ENCODE measurements around the gene GAPDHS. TPM values are rescaled to one million over a fixed set of nuclear protein-coding genes. Genes with fewer than 3 reads are reported as not detected.

GAPDHS gene
- total RNA-seq, 1 experiment from 2014 or later, result not detected

GRCh38 chr19:35566738-35567137, 33.5 kb downstream of the GAPDHS start:
- Histone ChIP-seq H2AFZ (ENCODE audit: low read length) (no peak overlapping the region), H3K4me2 (ENCODE audit: low read depth, low read length, poor library complexity, severe bottlenecking) (no peak overlapping the region), H3K4me1 (ENCODE audit: low read length) (no peaks in the 10 kb centered on the region), H4K20me1 (ENCODE audit: insufficient read depth, low read depth, low read length) (no peaks in the 10 kb centered on the region), H3K27me3 (ENCODE audit: low read length) (no peaks in the 10 kb centered on the region), H3K9me3 (ENCODE audit: low read length) (no peaks in the 10 kb centered on the region), H3K79me2 (ENCODE audit: low read length) (no peaks in the 10 kb centered on the region), H3K9me2 (replicated peaks; ENCODE audit: insufficient read depth, low read length) (no peaks in the 10 kb centered on the region), H3K27ac (ENCODE audit: low read length) (no peak overlapping the region), H3K36me3 (ENCODE audit: insufficient read depth, low read length) (no peaks in the 10 kb centered on the region), H3K4me3 (ENCODE audit: low read length) (no peak overlapping the region), H3K9ac (ENCODE audit: low read length) (no peak overlapping the region)
- no peak for DNase-seq

GRCh38 chr19:35569281-35569781, 36.1 kb downstream of the GAPDHS start:
- H3K9ac ChIP-seq (ENCODE audit: low read length), result no peak overlapping the region
- no peak overlapping the region for H3K4me3 ChIP-seq (ENCODE audit: low read length)
- no peaks in the 10 kb centered on the region for H3K36me3 ChIP-seq (ENCODE audit: insufficient read depth, low read length)
- no peak overlapping the region for H3K27ac ChIP-seq (ENCODE audit: low read length)
- no peak for DNase-seq
- no peaks in the 10 kb centered on the region for H3K9me3 ChIP-seq (ENCODE audit: low read length)
- H3K4me1 ChIP-seq (ENCODE audit: low read length), result no peaks in the 10 kb centered on the region
- H2AFZ ChIP-seq (ENCODE audit: low read length), result no peak overlapping the region
- H4K20me1 ChIP-seq (ENCODE audit: insufficient read depth, low read depth, low read length), result no peaks in the 10 kb centered on the region
- H3K27me3 ChIP-seq (ENCODE audit: low read length), result no peaks in the 10 kb centered on the region
- H3K79me2 ChIP-seq (ENCODE audit: low read length), result no peaks in the 10 kb centered on the region
- H3K9me2 ChIP-seq (replicated peaks; ENCODE audit: insufficient read depth, low read length), result no peaks in the 10 kb centered on the region
- H3K4me2 ChIP-seq (ENCODE audit: low read depth, low read length, poor library complexity, severe bottlenecking), result no peak overlapping the region

DNA sequence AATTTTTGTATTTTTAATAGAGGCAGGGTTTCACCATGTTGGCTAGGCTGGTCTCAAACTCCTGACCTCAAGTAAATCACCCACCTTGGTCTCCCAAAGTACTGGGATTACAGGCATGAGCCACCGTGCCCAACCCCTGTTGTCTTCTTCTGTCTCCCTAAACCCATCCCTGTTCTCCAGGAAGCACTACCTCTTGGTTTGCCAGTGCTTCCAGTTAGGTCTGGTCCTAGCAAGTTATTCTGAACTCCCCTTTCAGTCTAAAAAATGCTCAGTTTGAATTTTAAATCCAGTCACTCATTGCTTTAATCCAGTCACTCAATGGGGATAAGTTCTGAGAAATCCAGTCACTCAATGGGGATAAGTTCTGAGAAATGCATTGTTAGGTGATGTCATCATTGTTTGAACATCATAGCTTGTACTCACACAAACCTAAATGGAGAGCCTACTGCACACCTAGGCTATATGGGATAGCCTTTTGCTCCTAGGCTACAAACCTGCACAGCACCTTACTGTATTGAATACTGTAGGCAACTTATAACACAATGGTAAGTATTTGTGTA, 38.2 kb downstream of the GAPDHS start:
- Histone ChIP-seq H3K9me2 (replicated peaks; ENCODE audit: insufficient read depth, low read length) (no peaks in the 10 kb centered on the region), H3K79me2 (ENCODE audit: low read length) (no peaks in the 10 kb centered on the region), H4K20me1 (ENCODE audit: insufficient read depth, low read depth, low read length) (no peaks in the 10 kb centered on the region), H3K4me1 (ENCODE audit: low read length) (no peaks in the 10 kb centered on the region), H3K27ac (ENCODE audit: low read length) (no peak overlapping the region), H3K27me3 (ENCODE audit: low read length) (no peaks in the 10 kb centered on the region), H3K4me3 (ENCODE audit: low read length) (no peak overlapping the region), H2AFZ (ENCODE audit: low read length) (no peak overlapping the region), H3K9ac (ENCODE audit: low read length) (no peak overlapping the region), H3K36me3 (ENCODE audit: insufficient read depth, low read length) (no peaks in the 10 kb centered on the region; the same call in 1 of the 2 replicates), H3K9me3 (ENCODE audit: low read length) (peaks cover 10% of the 10 kb centered on the region), H3K4me2 (ENCODE audit: low read depth, low read length, poor library complexity, severe bottlenecking) (no peak overlapping the region)
- no peak for DNase-seq

DNA sequence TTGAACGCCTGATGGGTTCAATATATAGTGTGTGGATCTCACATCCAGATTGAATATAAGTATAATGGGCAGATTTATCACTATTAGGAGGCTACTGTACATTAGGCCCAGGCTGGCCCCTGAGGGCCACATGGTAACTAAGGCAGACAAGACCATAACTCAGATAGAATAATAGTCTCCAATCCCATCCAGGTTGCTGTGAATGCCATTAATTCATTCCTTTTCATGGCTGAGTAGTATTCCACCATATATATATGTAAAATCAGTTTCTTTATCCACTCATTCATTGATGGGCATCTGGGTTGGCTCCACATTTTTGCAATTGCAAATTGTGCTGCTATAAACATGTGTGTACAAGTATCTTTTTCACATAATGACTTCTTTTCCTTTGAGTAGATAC, 44.7 kb downstream of the GAPDHS start:
- Histone ChIP-seq H3K9ac (ENCODE audit: low read length) (no peak overlapping the region), H3K27ac (ENCODE audit: low read length) (no peak overlapping the region), H3K9me3 (ENCODE audit: low read length) (peaks cover 15% of the 10 kb centered on the region), H3K4me2 (ENCODE audit: low read depth, low read length, poor library complexity, severe bottlenecking) (no peak overlapping the region), H3K27me3 (ENCODE audit: low read length) (no peaks in the 10 kb centered on the region), H4K20me1 (ENCODE audit: insufficient read depth, low read depth, low read length) (no peaks in the 10 kb centered on the region), H3K79me2 (ENCODE audit: low read length) (no peaks in the 10 kb centered on the region), H2AFZ (ENCODE audit: low read length) (no peak overlapping the region), H3K9me2 (replicated peaks; ENCODE audit: insufficient read depth, low read length) (no peaks in the 10 kb centered on the region), H3K4me3 (ENCODE audit: low read length) (no peak overlapping the region), H3K36me3 (ENCODE audit: insufficient read depth, low read length) (no peaks in the 10 kb centered on the region; the same call in 1 of the 2 replicates), H3K4me1 (ENCODE audit: low read length) (no peaks in the 10 kb centered on the region)
- no peak for DNase-seq

DNA sequence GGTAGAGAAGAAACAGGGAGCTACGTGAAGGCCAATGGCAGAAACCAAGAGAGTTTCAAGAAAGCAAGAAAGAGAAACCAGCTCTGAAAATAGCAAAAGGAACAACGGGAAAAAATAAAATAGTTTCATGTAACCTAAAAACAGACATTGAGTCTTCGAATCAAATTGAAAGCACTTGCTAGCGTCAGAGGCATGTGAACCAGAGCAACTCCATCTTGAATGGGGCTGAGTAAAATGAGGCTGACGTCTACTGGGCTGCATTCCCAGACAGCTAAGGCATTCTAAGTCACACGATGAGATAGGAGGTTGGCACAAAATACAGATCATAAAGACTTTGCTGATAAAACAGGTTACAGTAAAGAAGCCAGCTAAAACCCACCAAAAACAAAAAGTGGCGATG, 45.5 kb downstream of the GAPDHS start:
- Histone ChIP-seq H3K9me3 (ENCODE audit: low read length) (peaks cover 15% of the 10 kb centered on the region), H3K9ac (ENCODE audit: low read length) (no peak overlapping the region), H4K20me1 (ENCODE audit: insufficient read depth, low read depth, low read length) (no peaks in the 10 kb centered on the region), H2AFZ (ENCODE audit: low read length) (no peak overlapping the region), H3K27ac (ENCODE audit: low read length) (no peak overlapping the region), H3K9me2 (replicated peaks; ENCODE audit: insufficient read depth, low read length) (no peaks in the 10 kb centered on the region), H3K4me1 (ENCODE audit: low read length) (no peaks in the 10 kb centered on the region), H3K4me3 (ENCODE audit: low read length) (no peak overlapping the region), H3K27me3 (ENCODE audit: low read length) (no peaks in the 10 kb centered on the region), H3K4me2 (ENCODE audit: low read depth, low read length, poor library complexity, severe bottlenecking) (no peak overlapping the region), H3K79me2 (ENCODE audit: low read length) (no peaks in the 10 kb centered on the region), H3K36me3 (ENCODE audit: insufficient read depth, low read length) (no peaks in the 10 kb centered on the region; the same call in 1 of the 2 replicates)
- no peak for DNase-seq

GRCh38 chr19:35582760-35583159, 49.5 kb downstream of the GAPDHS start:
- Histone ChIP-seq H3K36me3 (ENCODE audit: insufficient read depth, low read length) (no peaks in the 10 kb centered on the region), H3K9ac (ENCODE audit: low read length) (no peak overlapping the region), H3K4me3 (ENCODE audit: low read length) (no peak overlapping the region), H3K27me3 (ENCODE audit: low read length) (no peaks in the 10 kb centered on the region), H3K27ac (ENCODE audit: low read length) (no peak overlapping the region), H3K4me1 (ENCODE audit: low read length) (no peaks in the 10 kb centered on the region), H2AFZ (ENCODE audit: low read length) (no peak overlapping the region), H3K4me2 (ENCODE audit: low read depth, low read length, poor library complexity, severe bottlenecking) (no peak overlapping the region), H4K20me1 (ENCODE audit: insufficient read depth, low read depth, low read length) (no peaks in the 10 kb centered on the region), H3K9me2 (replicated peaks; ENCODE audit: insufficient read depth, low read length) (no peaks in the 10 kb centered on the region), H3K9me3 (ENCODE audit: low read length) (no peaks in the 10 kb centered on the region), H3K79me2 (ENCODE audit: low read length) (no peaks in the 10 kb centered on the region)
- DNase-seq, result no peak

GRCh38 chr19:35585848-35586247, 52.6 kb downstream of the GAPDHS start, which contains the start of gene PMIS2:
Gene PMIS2 (plus strand): TSS chr19:35586173. CDS start chr19:35586260, 87 bp downstream.
- Histone ChIP-seq H3K4me3 (ENCODE audit: low read length) (no peak within 1 kb of the TSS), H3K36me3 (ENCODE audit: insufficient read depth, low read length) (no peaks in the 10 kb centered on the region), H3K4me1 (ENCODE audit: low read length) (no peaks in the 10 kb centered on the region), H3K9me3 (ENCODE audit: low read length) (no peaks in the 10 kb centered on the region), H3K79me2 (ENCODE audit: low read length) (no peaks in the 10 kb centered on the region), H3K27ac (ENCODE audit: low read length) (no peak within 1 kb of the TSS), H3K9me2 (replicated peaks; ENCODE audit: insufficient read depth, low read length) (no peaks in the 10 kb centered on the region), H4K20me1 (ENCODE audit: insufficient read depth, low read depth, low read length) (no peaks in the 10 kb centered on the region), H3K4me2 (ENCODE audit: low read depth, low read length, poor library complexity, severe bottlenecking) (no peak within 1 kb of the TSS), H2AFZ (ENCODE audit: low read length) (no peak within 1 kb of the TSS), H3K27me3 (ENCODE audit: low read length) (no peaks in the 10 kb centered on the region), H3K9ac (ENCODE audit: low read length) (no peak within 1 kb of the TSS)
- DNase-seq, result peak; percentile 82

DNA sequence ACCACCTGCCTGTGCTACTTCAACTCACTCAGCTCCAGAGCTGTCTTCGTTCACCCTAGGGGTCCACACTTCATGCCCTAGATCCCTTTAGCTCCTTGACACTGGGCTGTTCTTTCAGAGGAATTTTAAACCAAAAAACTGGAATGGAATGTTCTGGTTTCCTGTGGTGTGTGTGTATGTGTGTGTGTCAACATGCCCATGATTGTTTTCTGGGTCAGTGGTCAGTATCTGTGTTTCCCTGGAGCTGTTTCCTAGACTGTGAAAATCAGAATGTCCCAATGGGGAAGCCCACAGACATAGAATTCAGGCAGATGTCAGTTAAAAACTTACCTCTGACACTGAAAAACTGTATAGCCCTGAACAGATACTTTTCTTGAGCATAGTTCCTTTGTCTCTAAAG, 54.1 kb downstream of the GAPDHS start:
- Histone ChIP-seq H2AFZ (ENCODE audit: low read length) (no peak overlapping the region), H3K4me3 (ENCODE audit: low read length) (no peak overlapping the region), H3K36me3 (ENCODE audit: insufficient read depth, low read length) (no peaks in the 10 kb centered on the region), H3K27me3 (ENCODE audit: low read length) (no peaks in the 10 kb centered on the region), H3K4me2 (ENCODE audit: low read depth, low read length, poor library complexity, severe bottlenecking) (no peak overlapping the region), H3K9me2 (replicated peaks; ENCODE audit: insufficient read depth, low read length) (no peaks in the 10 kb centered on the region), H4K20me1 (ENCODE audit: insufficient read depth, low read depth, low read length) (no peaks in the 10 kb centered on the region), H3K79me2 (ENCODE audit: low read length) (no peaks in the 10 kb centered on the region), H3K9me3 (ENCODE audit: low read length) (no peaks in the 10 kb centered on the region), H3K9ac (ENCODE audit: low read length) (no peak overlapping the region), H3K4me1 (ENCODE audit: low read length) (no peaks in the 10 kb centered on the region), H3K27ac (ENCODE audit: low read length) (no peak overlapping the region)
- DNase-seq, result no peak
